ENCODE data around the gene ZBTB2. TPM values are rescaled to one million over a fixed set of nuclear protein-coding genes. Genes with fewer than 3 reads are reported as not detected.

The ZBTB2 gene
- total RNA-seq, 1 experiment from 2014 or later, result 14.3 TPM

- H3K27me3 Mint-ChIP-seq (ENCODE audit: low read depth), result no peaks in the 10 kb centered on the region
- H3K36me3 Mint-ChIP-seq, result peaks cover 19% of the 10 kb centered on the region
- no peak for ATAC-seq
- CTCF ChIA-PET, result interaction anchor here (0.6 kb wide), 1 partner anchor 89 kb away, joined by 4 read pairs; no protein-coding TSS in a partner anchor
- POLR2A ChIA-PET, result no interaction called here
- TF ChIP-seq ZNF232 (CRISPR knock-in tag; IDR thresholded peaks at IDR 0.05) (no peak), STAT6 (CRISPR knock-in tag; conservative IDR thresholded peaks at IDR 0.05; ENCODE audit: low read depth) (no peak), CREB1 (CRISPR knock-in tag; IDR thresholded peaks at IDR 0.05) (no peak), NFYB (CRISPR knock-in tag; conservative IDR thresholded peaks at IDR 0.05; ENCODE audit: low read depth) (no peak), ARID4B (CRISPR knock-in tag; IDR thresholded peaks at IDR 0.05; ENCODE audit: borderline replicate concordance) (no peak), TCF7 (CRISPR knock-in tag; IDR thresholded peaks at IDR 0.05; ENCODE audit: low read depth) (no peak), ZSCAN18 (CRISPR knock-in tag; IDR thresholded peaks at IDR 0.05) (no peak), E2F1 (CRISPR knock-in tag; IDR thresholded peaks at IDR 0.05) (no peak), IRF1 (CRISPR knock-in tag; IDR thresholded peaks at IDR 0.05) (no peak), ETV6 (CRISPR knock-in tag; IDR thresholded peaks at IDR 0.05) (no peak), JAZF1 (CRISPR knock-in tag; IDR thresholded peaks at IDR 0.05) (no peak), TEAD1 (CRISPR knock-in tag; IDR thresholded peaks at IDR 0.05) (no peak), ZNF219 (CRISPR knock-in tag; IDR thresholded peaks at IDR 0.05; ENCODE audit: borderline replicate concordance) (no peak), CREM (CRISPR knock-in tag; IDR thresholded peaks at IDR 0.05) (no peak), SMAD3 (CRISPR knock-in tag; IDR thresholded peaks at IDR 0.05; ENCODE audit: borderline replicate concordance) (no peak), ZNF512 (CRISPR knock-in tag; IDR thresholded peaks at IDR 0.05; ENCODE audit: borderline replicate concordance) (no peak)
- TF ChIP-seq, protein P1, sequence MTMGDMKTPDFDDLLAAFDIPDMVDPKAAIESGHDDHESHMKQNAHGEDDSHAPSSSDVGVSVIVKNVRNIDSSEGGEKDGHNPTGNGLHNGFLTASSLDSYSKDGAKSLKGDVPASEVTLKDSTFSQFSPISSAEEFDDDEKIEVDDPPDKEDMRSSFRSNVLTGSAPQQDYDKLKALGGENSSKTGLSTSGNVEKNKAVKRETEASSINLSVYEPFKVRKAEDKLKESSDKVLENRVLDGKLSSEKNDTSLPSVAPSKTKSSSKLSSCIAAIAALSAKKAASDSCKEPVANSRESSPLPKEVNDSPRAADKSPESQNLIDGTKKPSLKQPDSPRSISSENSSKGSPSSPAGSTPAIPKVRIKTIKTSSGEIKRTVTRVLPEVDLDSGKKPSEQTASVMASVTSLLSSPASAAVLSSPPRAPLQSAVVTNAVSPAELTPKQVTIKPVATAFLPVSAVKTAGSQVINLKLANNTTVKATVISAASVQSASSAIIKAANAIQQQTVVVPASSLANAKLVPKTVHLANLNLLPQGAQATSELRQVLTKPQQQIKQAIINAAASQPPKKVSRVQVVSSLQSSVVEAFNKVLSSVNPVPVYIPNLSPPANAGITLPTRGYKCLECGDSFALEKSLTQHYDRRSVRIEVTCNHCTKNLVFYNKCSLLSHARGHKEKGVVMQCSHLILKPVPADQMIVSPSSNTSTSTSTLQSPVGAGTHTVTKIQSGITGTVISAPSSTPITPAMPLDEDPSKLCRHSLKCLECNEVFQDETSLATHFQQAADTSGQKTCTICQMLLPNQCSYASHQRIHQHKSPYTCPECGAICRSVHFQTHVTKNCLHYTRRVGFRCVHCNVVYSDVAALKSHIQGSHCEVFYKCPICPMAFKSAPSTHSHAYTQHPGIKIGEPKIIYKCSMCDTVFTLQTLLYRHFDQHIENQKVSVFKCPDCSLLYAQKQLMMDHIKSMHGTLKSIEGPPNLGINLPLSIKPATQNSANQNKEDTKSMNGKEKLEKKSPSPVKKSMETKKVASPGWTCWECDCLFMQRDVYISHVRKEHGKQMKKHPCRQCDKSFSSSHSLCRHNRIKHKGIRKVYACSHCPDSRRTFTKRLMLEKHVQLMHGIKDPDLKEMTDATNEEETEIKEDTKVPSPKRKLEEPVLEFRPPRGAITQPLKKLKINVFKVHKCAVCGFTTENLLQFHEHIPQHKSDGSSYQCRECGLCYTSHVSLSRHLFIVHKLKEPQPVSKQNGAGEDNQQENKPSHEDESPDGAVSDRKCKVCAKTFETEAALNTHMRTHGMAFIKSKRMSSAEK (CRISPR knock-in tag; IDR thresholded peaks at IDR 0.05; ENCODE audit: borderline replicate concordance), result no peak
- TF ChIP-seq, protein P2, sequence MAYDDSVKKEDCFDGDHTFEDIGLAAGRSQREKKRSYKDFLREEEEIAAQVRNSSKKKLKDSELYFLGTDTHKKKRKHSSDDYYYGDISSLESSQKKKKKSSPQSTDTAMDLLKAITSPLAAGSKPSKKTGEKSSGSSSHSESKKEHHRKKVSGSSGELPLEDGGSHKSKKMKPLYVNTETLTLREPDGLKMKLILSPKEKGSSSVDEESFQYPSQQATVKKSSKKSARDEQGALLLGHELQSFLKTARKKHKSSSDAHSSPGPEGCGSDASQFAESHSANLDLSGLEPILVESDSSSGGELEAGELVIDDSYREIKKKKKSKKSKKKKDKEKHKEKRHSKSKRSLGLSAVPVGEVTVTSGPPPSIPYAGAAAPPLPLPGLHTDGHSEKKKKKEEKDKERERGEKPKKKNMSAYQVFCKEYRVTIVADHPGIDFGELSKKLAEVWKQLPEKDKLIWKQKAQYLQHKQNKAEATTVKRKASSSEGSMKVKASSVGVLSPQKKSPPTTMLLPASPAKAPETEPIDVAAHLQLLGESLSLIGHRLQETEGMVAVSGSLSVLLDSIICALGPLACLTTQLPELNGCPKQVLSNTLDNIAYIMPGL (CRISPR knock-in tag; IDR thresholded peaks at IDR 0.05), result no peak
- no peak overlapping the region; the same call in 1 of the 2 replicates for H3K27ac Mint-ChIP-seq
- no peak for DNase-seq (ENCODE audit: low spot score)
- no peaks in the 10 kb centered on the region for H3K9me3 Mint-ChIP-seq
- H3K4me1 Mint-ChIP-seq, result no peaks in the 10 kb centered on the region
- no peak overlapping the region for H3K4me3 Mint-ChIP-seq
Measured at GRCh38 chr6:151353795-151354194, 37.6 kb downstream of the ZBTB2 start.
